Hepatocyte (in vitro differentiated cells): Measurements from ENCODE around the gene STAMBP. TPM values are rescaled to one million over a fixed set of nuclear protein-coding genes. Genes with fewer than 3 reads are reported as not detected.

Experiments used
- DNase-seq: peaks from one replicate; pipeline ENCODE4 v3.0.0-alpha.2; 2016; ENCODE audit warnings: low spot score
- H2AFZ ChIP-seq: fragments of 200-600 bp; sonication (generic); 2 replicates; pipeline ENCODE4 v1.6.0; 2016; ENCODE audit warnings: antibody characterized with exemption, mild to moderate bottlenecking
- H3K27ac ChIP-seq: fragments of 200-600 bp; sonication (generic); 2 replicates; pipeline ENCODE4 v1.5.1; 2016; ENCODE audit warnings: mild to moderate bottlenecking
- H3K27me3 ChIP-seq: fragments of 200-600 bp; sonication (generic); 2 replicates; pipeline ENCODE4 v1.6.1; 2016
- H3K36me3 ChIP-seq: fragments of 200-600 bp; sonication (generic); replicated peaks from 2 replicates; pipeline ENCODE4 v1.5.1; 2016; ENCODE audit warnings: low read depth; ENCODE audit not compliant: insufficient read depth
- H3K4me1 ChIP-seq: fragments of 200-600 bp; sonication (generic); 2 replicates; pipeline ENCODE4 v1.5.1; 2016; ENCODE audit warnings: mild to moderate bottlenecking, moderate library complexity; ENCODE audit not compliant: insufficient read depth
- H3K4me2 ChIP-seq: fragments of 200-600 bp; sonication (generic); 2 replicates; pipeline ENCODE4 v1.6.0; 2016
- H3K4me3 ChIP-seq: fragments of 200-600 bp; sonication (generic); 2 replicates; pipeline ENCODE4 v1.5.1; 2016; ENCODE audit warnings: mild to moderate bottlenecking
- H3K79me2 ChIP-seq: fragments of 200-600 bp; sonication (generic); 2 replicates; pipeline ENCODE4 v1.6.0; 2017; ENCODE audit warnings: mild to moderate bottlenecking
- H3K9me2 ChIP-seq: fragments of 200-600 bp; sonication (generic); replicated peaks from 2 replicates; pipeline ENCODE4 v1.6.0; 2017; ENCODE audit warnings: mild to moderate bottlenecking; ENCODE audit not compliant: insufficient read depth
- H3K9me3 ChIP-seq: fragments of 200-600 bp; sonication (generic); 2 replicates; pipeline ENCODE4 v1.5.1; 2016; ENCODE audit warnings: low read depth, mild to moderate bottlenecking
- H4K20me1 ChIP-seq: fragments of 200-600 bp; sonication (generic); 2 replicates; pipeline ENCODE4 v1.6.0; 2016; ENCODE audit warnings: mild to moderate bottlenecking; ENCODE audit not compliant: insufficient read depth, poor library complexity, severe bottlenecking
- EZH2 ChIP-seq: fragments of 200-600 bp; sonication (generic); IDR thresholded peaks from 2 replicates; pipeline ENCODE4 v1.6.1; 2016; ENCODE audit warnings: antibody characterized with exemption, mild to moderate bottlenecking, borderline replicate concordance
- EZH2phosphoT487 ChIP-seq: fragments of 200-600 bp; sonication (generic); IDR thresholded peaks from one replicate; pipeline ENCODE4 v1.6.1; 2018; ENCODE audit warnings: antibody characterized with exemption, mild to moderate bottlenecking, low read depth, moderate library complexity; ENCODE audit not compliant: unreplicated experiment, severe bottlenecking
- whole genome bisulfite sequencing: methylation state at CpG from one replicate; pipeline ENCODE4 v1.1.6; 2016; ENCODE audit warnings: low lambda C conversion rate; ENCODE audit errors: missing lambda C conversion rate; 5-methylcytosine and 5-hydroxymethylcytosine counted together
- polyA plus RNA-seq: library from polyadenylated mRNA; unstranded; fragments of >200 nt; fragmentation: Nextera tagmentation; extraction: Ambion mirVana; gene quantifications from 2 replicates; pipeline ENCODE4 v1.2.1, GENCODE V29; 2016
- total RNA-seq: library from RNA; depleted of rRNA; stranded (reverse); fragments of >200 nt; gene quantifications from 2 replicates; pipeline ENCODE4 v1.2.3, GENCODE V29; 2014
- TF ChIP-seq, protein P1 (sequence below): fragments of 200-600 bp; sonication (generic); IDR thresholded peaks from 2 replicates; pipeline ENCODE4 v1.5.1; 2016; ENCODE audit warnings: antibody characterized with exemption, mild to moderate bottlenecking; ENCODE audit not compliant: poor library complexity

Gene STAMBP
- total and polyA plus RNA-seq, 2 experiments from 2014 or later = 34.3 to 43.0 TPM

DNA sequence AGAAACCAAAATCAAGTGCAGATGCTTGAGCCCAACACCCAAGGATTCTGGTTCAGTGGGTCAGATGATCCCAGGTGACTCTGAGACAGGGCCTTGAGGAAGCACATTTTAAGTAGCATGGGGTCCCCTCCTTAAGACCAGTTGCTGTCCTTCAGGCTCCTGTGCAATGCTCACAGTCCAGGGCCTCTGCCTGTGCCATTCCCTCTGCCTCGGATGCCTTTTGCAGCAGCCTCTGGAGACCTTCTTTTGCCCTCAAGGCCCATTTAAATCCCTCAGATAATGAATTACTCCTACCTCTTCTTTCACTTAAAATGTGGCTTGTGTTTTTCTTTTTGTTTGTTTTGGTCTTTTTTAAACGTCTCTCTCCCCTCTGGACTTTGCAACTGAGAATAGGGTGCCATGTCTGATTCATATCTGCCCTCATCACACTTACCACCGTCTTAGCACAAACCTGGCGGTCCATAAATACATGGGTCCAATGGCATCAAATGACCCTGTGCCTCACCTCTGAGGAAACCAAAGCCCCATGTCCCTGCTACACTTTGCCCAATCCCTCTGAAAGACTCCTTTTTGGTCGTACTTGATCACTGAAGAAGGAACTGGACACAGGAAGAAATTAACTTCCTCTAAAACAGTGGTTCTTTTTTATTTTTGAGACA is 78.2 kb downstream of the STAMBP start:
- DNase-seq = no peak
- Histone ChIP-seq H2AFZ (no peak overlapping the region), H3K79me2 (no peaks in the 10 kb centered on the region), H3K36me3 (no peaks in the 10 kb centered on the region), H3K4me1 (no peaks in the 10 kb centered on the region), H3K9me3 (no peaks in the 10 kb centered on the region), H3K27me3 (no peaks in the 10 kb centered on the region), H3K4me2 (no peak overlapping the region), H4K20me1 (no peaks in the 10 kb centered on the region), H3K4me3 (no peak overlapping the region), H3K9me2 (no peaks in the 10 kb centered on the region), H3K27ac (no peak overlapping the region)
- 76% methylated on average over 5 of the region's 5 CpGs for WGBS
- TF ChIP-seq EZH2phosphoT487 (no peak), EZH2 (no peak)
- TF ChIP-seq, protein P1, sequence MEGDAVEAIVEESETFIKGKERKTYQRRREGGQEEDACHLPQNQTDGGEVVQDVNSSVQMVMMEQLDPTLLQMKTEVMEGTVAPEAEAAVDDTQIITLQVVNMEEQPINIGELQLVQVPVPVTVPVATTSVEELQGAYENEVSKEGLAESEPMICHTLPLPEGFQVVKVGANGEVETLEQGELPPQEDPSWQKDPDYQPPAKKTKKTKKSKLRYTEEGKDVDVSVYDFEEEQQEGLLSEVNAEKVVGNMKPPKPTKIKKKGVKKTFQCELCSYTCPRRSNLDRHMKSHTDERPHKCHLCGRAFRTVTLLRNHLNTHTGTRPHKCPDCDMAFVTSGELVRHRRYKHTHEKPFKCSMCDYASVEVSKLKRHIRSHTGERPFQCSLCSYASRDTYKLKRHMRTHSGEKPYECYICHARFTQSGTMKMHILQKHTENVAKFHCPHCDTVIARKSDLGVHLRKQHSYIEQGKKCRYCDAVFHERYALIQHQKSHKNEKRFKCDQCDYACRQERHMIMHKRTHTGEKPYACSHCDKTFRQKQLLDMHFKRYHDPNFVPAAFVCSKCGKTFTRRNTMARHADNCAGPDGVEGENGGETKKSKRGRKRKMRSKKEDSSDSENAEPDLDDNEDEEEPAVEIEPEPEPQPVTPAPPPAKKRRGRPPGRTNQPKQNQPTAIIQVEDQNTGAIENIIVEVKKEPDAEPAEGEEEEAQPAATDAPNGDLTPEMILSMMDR = no peak

DNA sequence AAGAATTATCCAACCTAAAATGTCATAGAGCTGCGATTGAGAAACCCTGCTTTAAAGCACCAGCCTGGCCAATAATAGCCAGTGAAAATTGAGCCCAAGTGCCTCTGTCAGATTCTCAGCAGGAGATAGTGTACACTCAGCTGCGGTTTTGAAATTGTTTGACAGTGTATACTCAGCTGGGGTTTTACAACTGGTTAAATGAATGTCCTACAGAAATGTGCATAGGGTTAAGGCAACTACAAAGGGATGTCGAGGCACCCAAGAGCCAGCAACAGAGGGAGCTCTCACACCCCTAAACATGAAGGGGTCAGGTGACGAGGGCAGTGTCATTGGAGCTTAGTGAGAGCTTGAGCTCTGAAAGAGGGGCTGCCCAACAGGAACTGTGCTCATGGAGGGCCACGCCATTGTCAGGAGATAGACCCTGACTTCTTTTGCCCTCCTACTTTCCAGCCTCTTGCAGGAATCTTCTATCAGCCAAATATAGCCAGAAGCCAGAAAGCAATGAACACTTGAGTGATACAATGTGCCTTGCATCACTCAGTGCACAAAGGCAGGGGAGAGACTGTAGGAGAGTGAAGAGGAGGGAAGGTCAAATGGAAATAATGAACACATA is 79.2 kb downstream of the STAMBP start:
- no peaks in the 10 kb centered on the region for H4K20me1 ChIP-seq
- H3K9me3 ChIP-seq = no peaks in the 10 kb centered on the region
- H2AFZ ChIP-seq = no peak overlapping the region
- no peaks in the 10 kb centered on the region for H3K36me3 ChIP-seq
- H3K4me1 ChIP-seq = no peaks in the 10 kb centered on the region
- H3K4me2 ChIP-seq = no peak overlapping the region
- 39% methylated on average over 5 of the region's 5 CpGs for WGBS
- H3K9me2 ChIP-seq = no peaks in the 10 kb centered on the region
- no peaks in the 10 kb centered on the region for H3K27me3 ChIP-seq
- H3K4me3 ChIP-seq = no peak overlapping the region
- H3K79me2 ChIP-seq = no peaks in the 10 kb centered on the region
- peak; percentile 23 for DNase-seq
- no peak overlapping the region for H3K27ac ChIP-seq
- TF ChIP-seq, protein P1 = peak; percentile 21
- no peak for TF ChIP-seq EZH2phosphoT487

DNA sequence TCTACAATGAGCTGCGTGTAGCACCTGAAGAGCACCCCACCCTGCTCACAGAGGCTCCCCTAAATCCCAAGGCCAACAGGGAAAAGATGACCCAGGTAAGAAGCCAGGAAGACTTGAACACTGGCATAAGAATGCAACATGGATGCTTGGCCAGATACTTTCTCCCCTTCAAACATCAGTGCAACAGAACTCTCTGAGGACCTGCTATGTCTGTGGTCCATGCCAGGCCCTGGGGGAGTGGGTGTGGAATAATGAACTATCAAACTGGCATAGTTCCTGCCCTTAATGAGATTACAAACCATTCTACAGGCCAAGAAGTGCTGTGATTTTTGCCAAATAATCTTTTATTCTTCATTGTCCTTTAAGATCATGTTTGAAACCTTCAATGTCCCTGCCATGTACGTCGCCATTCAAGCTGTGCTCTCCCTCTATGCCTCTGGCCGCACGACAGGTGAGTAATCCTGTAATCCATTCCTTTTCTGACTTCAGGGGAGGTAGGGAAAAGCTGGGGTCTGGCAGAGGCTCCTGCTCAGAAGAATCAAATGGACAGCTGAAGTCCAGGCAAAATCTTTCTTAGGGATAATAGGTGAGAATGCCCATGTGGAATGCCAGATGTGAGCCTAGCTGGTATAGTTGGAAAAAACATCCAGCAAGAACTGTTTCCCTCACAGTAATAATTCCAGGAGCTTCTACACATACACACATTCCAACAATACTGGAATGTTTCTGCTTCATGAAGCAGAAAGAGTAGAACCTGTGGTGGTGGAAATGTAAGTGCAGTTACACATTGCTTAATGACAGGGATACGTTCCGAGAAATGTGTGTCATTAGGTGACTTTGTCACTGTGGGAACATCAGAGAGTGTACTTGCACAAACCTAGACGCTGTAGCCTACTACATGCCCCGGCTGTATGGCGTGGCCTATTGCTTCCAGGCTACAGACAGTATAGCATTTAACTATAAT is 80.2 kb downstream of the STAMBP start:
- H3K4me2 ChIP-seq = no peak overlapping the region
- no peaks in the 10 kb centered on the region for H3K9me2 ChIP-seq
- H2AFZ ChIP-seq = no peak overlapping the region
- H3K79me2 ChIP-seq = no peaks in the 10 kb centered on the region
- H3K27ac ChIP-seq = no peak overlapping the region
- no peaks in the 10 kb centered on the region for H3K36me3 ChIP-seq
- H4K20me1 ChIP-seq = no peaks in the 10 kb centered on the region
- TF ChIP-seq, protein P1 = no peak
- no peak for TF ChIP-seq EZH2phosphoT487
- TF ChIP-seq EZH2 = no peak
- no peak for DNase-seq
- H3K9me3 ChIP-seq = no peaks in the 10 kb centered on the region
- H3K4me3 ChIP-seq = no peak overlapping the region
- no peaks in the 10 kb centered on the region for H3K4me1 ChIP-seq
- no peaks in the 10 kb centered on the region for H3K27me3 ChIP-seq
- 95% methylated on average over 10 of the region's 10 CpGs for WGBS
